HG03039 (cell line): ENCODE measurements around the gene NCOA4.
"Not testable (repeated sequence)": the region's sequence is repeated elsewhere in the genome, so short reads cannot be mapped to it uniquely, and the experiment has no call there.

Experiments used
- ATAC-seq: cut with Tn5 transposase; IDR thresholded peaks from one replicate; pipeline ENCODE4 v1.9.1; 2021; ENCODE audit warnings: mild to moderate bottlenecking, moderate library complexity; ENCODE audit not compliant: unreplicated experiment

Gene NCOA4

GRCh38 chr10:46030091-46030937, at the start of gene NCOA4:
Gene NCOA4, minus strand, starts transcription at chr10:46030623. Its CDS starts 13,943 bp downstream, at chr10:46016680.
- ATAC-seq, result peak; percentile 94

GRCh38 chr10:46079831-46080585, 49.6 kb upstream of the NCOA4 start:
- no peak for ATAC-seq

DNA sequence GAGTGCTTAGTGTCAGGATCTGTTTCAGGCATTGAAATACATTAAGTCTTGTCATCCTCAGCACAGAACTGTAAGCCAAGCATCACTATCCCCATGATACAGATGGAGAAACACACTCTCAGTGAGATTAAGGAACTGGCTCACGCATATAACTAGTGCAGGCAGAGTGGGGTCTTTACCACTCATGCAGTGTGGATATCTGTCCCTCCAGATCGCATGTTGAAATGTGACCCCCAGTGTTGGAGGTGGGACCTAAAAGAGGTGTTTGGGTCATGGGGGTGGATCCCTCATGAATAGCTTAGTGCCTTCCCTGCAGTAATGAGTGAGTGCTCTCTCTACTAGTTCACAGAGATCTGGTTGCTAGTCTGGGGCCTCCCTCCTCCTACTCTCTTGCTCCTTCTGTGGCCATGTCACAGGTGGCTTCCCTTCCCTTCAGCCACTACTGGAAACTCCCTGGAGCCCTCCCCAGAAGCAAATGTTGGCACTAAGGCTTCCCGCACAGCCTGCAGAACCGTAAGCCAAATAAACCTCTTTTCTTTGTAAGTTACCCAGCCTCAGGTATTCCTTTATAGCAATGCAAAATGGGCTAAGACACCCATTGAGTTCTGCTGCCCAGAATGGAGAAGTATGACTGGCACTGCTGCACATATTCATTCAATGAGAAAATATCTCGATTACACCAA, 47.4 kb upstream of the NCOA4 start:
- no peak for ATAC-seq

GRCh38 chr10:46077141-46077554, 46.7 kb upstream of the NCOA4 start:
- ATAC-seq, result no peak

DNA sequence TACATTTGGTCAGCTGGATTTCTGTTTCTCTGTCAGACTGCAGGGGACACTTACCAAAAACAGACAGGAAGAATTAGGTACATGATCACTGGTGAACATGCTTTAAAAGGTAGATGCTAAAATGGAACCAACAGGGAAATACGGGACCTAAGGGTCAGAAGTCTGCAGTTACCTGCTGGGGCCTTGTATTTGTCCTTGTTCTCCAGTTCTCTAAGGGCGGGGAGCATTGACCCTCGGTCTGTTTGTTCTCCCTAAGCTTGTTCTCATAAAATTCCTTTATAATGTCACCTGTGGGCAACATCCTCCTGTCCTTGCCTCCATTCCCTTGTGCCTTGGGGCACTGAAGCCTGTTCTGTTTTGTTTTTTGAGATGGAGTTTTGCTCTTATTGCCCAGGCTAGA, 45.4 kb upstream of the NCOA4 start:
- no peak for ATAC-seq

DNA sequence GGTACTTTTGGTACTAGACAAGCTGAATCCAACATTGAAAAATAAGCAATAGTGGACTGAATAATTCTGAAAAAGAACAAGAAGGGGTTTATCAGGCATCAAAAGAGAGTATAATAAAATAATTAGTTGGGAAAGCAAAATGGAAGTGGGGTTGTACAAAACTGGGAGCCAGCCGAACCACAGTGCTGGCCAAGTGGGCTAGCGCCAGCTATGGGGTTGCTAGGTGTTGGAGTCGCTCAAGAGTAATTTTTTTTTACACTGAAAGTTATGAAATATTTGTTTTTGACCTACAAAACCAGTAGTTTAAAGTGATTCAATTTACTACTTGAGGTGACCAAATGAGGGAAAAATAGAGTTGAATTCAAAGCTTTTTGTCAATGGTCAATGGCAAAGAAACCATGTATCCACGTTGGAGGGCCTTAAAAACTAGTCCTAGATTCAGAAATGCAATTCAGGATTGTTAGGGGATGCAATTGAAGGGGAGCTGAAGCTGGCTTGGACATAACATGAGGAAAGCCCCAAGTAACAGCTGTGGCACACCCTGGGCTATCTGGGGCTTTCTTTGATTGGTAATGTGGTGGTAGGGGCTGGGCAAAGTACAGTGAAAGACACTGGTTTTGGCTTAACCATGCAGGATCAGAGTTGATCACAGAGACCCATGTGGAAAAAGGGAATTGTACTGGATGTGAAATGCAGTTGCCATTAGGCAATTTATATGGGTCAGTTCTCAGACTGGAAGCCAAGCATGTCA, 43.9 kb upstream of the NCOA4 start:
- no peak for ATAC-seq

DNA sequence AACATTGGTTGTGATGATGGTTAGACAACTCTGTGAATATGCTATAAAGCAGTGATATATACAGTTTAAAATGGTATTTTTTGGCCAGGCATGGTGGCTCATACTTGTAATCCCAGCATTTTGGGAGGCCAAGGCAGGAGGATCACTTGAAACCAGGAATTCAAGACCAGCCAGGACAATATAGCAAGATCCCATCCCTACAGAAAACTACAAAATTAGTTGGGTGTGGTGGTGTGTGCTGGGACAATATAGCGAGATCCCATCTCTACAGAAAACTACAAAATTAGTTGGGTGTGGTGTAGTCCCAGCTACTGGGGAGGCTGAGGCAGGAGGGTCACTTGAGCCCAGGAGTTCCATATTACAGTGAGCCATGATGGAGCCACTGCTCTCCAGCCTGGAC, 43.1 kb upstream of the NCOA4 start:
- no peak for ATAC-seq

- no peak for ATAC-seq
Measured at GRCh38 chr10:46070749-46071148, 40.3 kb upstream of the NCOA4 start.

- ATAC-seq, result no peak
Measured at GRCh38 chr10:46069771-46070463, 39.5 kb upstream of the NCOA4 start.

DNA sequence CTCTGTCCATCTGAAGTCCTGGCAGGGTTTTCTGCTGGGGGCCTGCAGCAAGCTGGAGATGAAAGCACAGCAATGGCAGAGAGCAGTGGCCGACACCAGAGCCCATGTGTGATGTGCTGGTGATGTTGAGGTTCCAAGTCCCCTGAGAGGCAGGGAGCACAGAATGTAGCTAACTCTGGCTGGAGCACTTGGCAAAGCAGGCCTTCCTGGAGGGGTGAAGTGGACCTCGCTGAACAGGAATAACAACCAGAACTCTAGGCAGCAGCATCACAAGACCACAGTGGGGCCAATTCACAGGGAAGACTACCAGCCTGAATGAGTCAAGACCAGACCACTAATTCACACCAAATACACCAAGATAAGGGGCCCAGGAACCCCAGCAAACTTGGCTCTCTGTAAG, 38.5 kb upstream of the NCOA4 start:
- ATAC-seq, result no peak

GRCh38 chr10:46068117-46068516, 37.7 kb upstream of the NCOA4 start:
- ATAC-seq, result no peak

DNA sequence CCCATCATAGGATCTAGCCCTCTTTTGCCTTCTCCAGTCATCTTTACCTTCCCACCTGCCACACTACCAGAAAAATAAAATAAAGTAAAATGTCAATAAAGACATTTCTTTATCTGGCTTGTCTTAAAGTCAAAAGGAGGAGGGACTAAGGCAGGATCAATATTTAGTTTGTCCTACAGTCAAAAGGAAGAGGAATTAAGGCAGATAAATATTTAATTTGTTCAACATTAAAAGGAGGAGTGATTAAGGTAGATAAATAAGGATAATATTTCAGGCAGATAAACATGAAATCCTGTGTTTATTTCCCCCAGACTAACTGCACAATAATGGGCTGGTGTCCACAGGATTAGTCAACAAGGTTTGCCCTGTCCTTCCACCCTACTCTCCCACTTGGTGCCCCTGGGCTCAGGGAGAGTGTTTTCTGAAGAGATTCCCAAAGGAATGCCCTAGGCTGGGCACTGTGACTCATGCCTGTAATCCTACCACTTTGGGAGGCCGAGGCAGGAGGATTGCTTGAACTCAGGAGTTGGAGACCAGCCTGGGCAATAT, 33.9 kb upstream of the NCOA4 start:
- no peak for ATAC-seq

GRCh38 chr10:46062723-46063428, 32.5 kb upstream of the NCOA4 start:
- ATAC-seq, result no peak

GRCh38 chr10:46060706-46061105, 30.3 kb upstream of the NCOA4 start:
- no peak for ATAC-seq

- ATAC-seq, result not testable (repeated sequence)
Measured at GRCh38 chr10:46057927-46058326, 27.5 kb upstream of the NCOA4 start.

DNA sequence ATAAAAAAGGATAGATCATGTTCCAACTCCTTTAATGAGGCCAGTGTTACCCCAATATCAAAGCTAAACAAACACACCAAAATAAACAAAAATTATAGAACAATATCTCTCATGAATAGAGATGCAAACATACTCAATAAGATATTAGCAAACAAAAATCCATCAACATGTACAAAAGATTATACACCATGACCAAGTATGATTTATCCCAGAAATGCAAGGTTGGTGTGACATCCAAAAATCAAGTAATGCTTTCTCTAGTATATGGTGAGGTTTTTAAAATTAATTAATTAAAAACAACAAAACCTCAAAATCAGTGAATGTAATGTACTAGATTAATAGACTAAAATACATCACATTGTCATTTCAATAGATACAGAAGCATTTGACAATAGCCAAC, 26.6 kb upstream of the NCOA4 start:
- no peak for ATAC-seq

- no peak for ATAC-seq
Measured at GRCh38 chr10:46055771-46056170, 25.3 kb upstream of the NCOA4 start.

DNA sequence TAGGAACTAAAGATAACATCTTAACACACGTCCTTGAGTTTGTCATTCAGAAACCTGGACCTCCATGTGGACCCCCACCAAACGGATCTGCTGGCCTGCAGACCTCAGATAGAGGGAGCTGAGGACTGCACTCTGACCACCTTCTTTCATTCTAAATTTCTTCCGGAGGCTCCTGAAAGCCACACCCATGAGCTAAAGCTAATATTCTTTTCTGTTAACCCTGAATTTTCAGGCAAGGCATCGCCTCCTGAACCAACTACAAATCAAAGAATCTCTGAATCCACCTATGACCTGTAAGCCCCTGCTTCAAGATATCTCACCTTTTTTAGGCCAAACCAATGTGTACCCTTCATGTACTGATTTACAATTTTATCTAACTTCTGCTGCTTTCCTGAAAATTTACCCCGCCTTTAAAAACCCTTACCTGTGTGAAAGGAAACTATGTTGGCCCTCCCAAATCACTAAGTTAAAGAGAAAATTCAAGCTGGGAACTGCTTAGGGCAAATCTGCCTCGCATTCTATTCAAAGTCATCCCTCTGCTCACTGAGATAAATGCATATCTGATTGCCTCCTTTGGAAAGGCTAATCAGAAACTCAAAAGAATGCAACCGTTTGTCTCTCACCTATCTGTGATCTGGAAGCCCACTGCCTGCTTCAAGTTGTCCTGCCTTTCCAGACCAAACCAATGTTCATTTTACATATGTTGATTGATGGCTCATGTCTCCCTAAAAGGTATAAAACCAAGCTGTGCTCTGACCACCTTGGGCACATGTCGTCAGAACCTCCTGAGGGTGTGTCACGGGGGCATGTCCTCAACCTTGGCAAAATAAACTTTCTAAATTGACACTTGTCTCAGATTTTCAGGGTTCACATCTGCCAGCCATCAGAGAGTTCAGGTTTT, 23.4 kb upstream of the NCOA4 start:
- ATAC-seq, result no peak
